OCI-LY3 (cell line): ENCODE data around the gene CACNA1A.

ENCODE experiments used
- H2AFZ ChIP-seq: fragments of 200-600, 300-600 bp; shearing (Covaris generic); 2 replicates; pipeline ENCODE4 v1.6.0; 2014; ENCODE audit warnings: antibody characterized with exemption, low read depth, low read length
- H3K27ac ChIP-seq: fragments of 200-600, 300-600 bp; sonication (generic); 2 replicates; pipeline ENCODE4 v1.5.1; 2014; ENCODE audit warnings: mild to moderate bottlenecking, low read length, moderate library complexity, mixed read lengths
- H3K27me3 ChIP-seq: fragments of 200-600, 300-600 bp; sonication (generic); 2 replicates; pipeline ENCODE4 v1.6.1; 2014; ENCODE audit warnings: low read depth, low read length, mixed read lengths
- H3K36me3 ChIP-seq: fragments of 200-600, 300-600 bp; sonication (generic); replicated peaks from 2 replicates; pipeline ENCODE3; 2014; ENCODE audit warnings: low read depth, low read length, mixed read lengths
- H3K4me1 ChIP-seq: fragments of 300-600, 200-600 bp; sonication (generic); 2 replicates; pipeline ENCODE4 v1.6.1; 2014; ENCODE audit warnings: low read length, mixed read lengths
- H3K4me2 ChIP-seq: fragments of 200-600, 300-600 bp; sonication (generic); 2 replicates; pipeline ENCODE4 v1.6.1; 2014; ENCODE audit warnings: low read length, mixed read lengths
- H3K4me3 ChIP-seq: fragments of 300-600, 200-600 bp; sonication (generic); 2 replicates; pipeline ENCODE4 v1.5.1; 2014; ENCODE audit warnings: antibody characterized with exemption, mild to moderate bottlenecking, low read length, moderate library complexity
- H3K79me2 ChIP-seq: fragments of 300-600, 200-600 bp; shearing (Covaris generic); 2 replicates; pipeline ENCODE4 v1.6.1; 2014; ENCODE audit warnings: mild to moderate bottlenecking, low read length, mixed read lengths
- H3K9ac ChIP-seq: fragments of 300-600, 200-600 bp; shearing (Covaris generic); 2 replicates; pipeline ENCODE4 v1.6.0; 2014; ENCODE audit warnings: mild to moderate bottlenecking, low read length, moderate library complexity
- H3K9me3 ChIP-seq: fragments of 200-600, 300-600 bp; shearing (Covaris generic); 2 replicates; pipeline ENCODE4 v1.6.1; 2014; ENCODE audit warnings: low read length, mixed read lengths; ENCODE audit not compliant: insufficient read depth
- H4K20me1 ChIP-seq: fragments of 200-600, 300-600 bp; sonication (generic); 2 replicates; pipeline ENCODE4 v1.6.1; 2016; ENCODE audit warnings: low read length, mixed read lengths; ENCODE audit not compliant: insufficient read depth
- EZH2phosphoT487 ChIP-seq: fragments of 200-600 bp; shearing (Covaris generic); IDR thresholded peaks from 2 replicates; pipeline ENCODE4 v1.6.1; 2018; ENCODE audit warnings: antibody characterized with exemption, mixed run types, low read depth
- TF ChIP-seq, protein P1 (sequence below): fragments of 200-600, 300-600 bp; sonication (generic); IDR thresholded peaks from 2 replicates; pipeline ENCODE4 v1.5.1; 2014; ENCODE audit warnings: antibody characterized with exemption, low read length, low read depth

CACNA1A gene

DNA sequence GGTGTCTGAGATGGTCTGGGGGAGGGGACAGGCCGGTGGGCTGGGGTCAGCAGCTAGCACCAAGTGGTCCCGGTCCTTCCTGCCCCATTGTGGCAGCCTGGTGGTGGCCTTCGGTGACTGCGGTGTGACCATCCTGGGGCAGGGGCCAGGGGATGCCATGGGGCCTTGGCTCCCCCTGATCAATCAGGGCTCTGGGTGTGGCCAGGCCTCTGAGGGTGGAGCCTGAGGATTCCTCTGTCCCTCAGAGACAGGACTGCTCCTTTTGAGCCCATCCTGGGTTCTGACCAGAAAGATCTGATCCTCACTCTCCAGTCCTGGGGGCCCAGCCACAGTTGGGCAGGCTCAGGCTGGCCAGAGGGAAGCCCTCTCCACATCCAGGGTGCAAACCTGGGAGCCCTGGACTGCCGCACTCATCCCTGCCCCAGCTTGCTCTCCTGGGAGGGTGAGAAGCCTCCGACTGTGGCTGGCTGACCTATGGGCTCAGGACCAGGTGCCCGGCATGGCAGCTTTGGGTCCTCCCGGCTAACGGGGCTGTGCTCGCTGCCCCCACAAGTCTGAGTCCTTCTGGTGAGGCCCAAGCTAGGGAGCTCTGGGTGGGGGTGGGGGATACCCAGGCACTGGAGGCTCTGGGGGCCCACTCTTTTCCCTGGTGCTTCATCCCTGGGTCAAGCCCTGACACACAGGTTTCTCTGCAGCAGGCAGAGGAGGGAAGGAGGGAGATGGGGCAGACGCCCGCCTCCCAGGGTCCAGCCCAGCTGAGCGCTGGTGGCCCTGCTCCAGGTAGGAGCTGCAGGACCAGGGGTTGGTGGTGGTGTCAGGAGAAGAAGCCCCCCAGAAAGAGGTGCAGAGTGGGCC lies 296.6 kb downstream of the CACNA1A start:
- Histone ChIP-seq H3K4me3 (peak overlapping the region; percentile 78), H3K4me1 (peaks cover 42% of the 10 kb centered on the region), H3K9ac (peak overlapping the region; percentile 71), H3K4me2 (peak overlapping the region; percentile 91), H3K79me2 (no peaks in the 10 kb centered on the region), H3K27me3 (peaks cover 31% of the 10 kb centered on the region), H2AFZ (no peak overlapping the region; the same call in 1 of the 2 replicates), H3K9me3 (no peaks in the 10 kb centered on the region), H3K36me3 (no peaks in the 10 kb centered on the region), H3K27ac (peak overlapping the region; percentile 77), H4K20me1 (no peaks in the 10 kb centered on the region)
- no peak for TF ChIP-seq EZH2phosphoT487
- TF ChIP-seq, protein P1, sequence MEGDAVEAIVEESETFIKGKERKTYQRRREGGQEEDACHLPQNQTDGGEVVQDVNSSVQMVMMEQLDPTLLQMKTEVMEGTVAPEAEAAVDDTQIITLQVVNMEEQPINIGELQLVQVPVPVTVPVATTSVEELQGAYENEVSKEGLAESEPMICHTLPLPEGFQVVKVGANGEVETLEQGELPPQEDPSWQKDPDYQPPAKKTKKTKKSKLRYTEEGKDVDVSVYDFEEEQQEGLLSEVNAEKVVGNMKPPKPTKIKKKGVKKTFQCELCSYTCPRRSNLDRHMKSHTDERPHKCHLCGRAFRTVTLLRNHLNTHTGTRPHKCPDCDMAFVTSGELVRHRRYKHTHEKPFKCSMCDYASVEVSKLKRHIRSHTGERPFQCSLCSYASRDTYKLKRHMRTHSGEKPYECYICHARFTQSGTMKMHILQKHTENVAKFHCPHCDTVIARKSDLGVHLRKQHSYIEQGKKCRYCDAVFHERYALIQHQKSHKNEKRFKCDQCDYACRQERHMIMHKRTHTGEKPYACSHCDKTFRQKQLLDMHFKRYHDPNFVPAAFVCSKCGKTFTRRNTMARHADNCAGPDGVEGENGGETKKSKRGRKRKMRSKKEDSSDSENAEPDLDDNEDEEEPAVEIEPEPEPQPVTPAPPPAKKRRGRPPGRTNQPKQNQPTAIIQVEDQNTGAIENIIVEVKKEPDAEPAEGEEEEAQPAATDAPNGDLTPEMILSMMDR: no peak

DNA sequence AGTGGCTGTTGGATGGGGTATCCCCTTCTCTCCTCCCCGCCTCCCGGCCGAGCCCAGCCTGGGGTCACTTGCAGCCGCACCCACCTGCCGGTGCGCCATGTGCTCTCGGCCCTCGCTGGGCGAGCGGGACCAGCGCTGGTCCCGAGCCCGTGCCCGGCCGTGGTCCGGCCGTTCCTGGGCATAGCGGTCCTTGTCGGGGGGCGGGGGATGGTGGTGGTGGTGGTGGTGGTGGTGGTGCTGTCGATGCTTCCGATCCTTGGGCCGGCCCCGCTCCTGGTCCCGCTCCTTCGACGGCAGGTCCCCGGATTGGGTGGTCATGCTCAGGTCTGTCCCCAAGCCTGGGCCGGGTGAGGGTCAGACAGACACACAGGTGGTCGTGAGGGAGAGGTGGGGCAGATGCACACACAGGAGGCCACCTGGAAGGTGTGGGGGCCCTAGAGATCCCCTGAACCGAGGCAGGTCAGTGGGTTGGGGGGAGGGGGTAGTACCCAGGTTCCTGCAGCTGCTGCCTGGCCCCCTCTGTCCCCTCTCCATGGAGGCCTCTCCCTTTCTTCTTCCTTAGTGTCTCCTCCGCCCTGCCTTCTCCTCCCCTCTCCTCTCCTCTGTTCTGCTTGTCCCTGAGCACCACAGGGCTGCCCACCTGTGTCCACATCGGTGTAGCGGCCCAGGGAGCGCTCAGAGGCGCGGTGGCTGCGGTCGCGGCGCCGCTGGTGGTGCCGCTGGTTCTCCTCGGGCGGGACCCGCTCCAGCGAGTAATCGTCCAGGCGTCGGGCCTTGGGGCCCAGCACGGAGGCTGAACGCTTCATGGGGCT lies 297.4 kb downstream of the CACNA1A start:
- peaks cover 42% of the 10 kb centered on the region for H3K4me1 ChIP-seq
- peak overlapping the region; percentile 78 for H3K4me3 ChIP-seq
- peak overlapping the region; percentile 71 for H3K9ac ChIP-seq
- H3K4me2 ChIP-seq: peak overlapping the region; percentile 91
- no peak for TF ChIP-seq EZH2phosphoT487
- TF ChIP-seq, protein P1: no peak
- no peaks in the 10 kb centered on the region for H3K9me3 ChIP-seq
- no peak overlapping the region; the same call in 1 of the 2 replicates for H2AFZ ChIP-seq
- H3K27me3 ChIP-seq: peaks cover 31% of the 10 kb centered on the region
- H3K79me2 ChIP-seq: no peaks in the 10 kb centered on the region
- peak overlapping the region; percentile 77 for H3K27ac ChIP-seq
- H3K36me3 ChIP-seq: no peaks in the 10 kb centered on the region
- H4K20me1 ChIP-seq: no peaks in the 10 kb centered on the region

DNA sequence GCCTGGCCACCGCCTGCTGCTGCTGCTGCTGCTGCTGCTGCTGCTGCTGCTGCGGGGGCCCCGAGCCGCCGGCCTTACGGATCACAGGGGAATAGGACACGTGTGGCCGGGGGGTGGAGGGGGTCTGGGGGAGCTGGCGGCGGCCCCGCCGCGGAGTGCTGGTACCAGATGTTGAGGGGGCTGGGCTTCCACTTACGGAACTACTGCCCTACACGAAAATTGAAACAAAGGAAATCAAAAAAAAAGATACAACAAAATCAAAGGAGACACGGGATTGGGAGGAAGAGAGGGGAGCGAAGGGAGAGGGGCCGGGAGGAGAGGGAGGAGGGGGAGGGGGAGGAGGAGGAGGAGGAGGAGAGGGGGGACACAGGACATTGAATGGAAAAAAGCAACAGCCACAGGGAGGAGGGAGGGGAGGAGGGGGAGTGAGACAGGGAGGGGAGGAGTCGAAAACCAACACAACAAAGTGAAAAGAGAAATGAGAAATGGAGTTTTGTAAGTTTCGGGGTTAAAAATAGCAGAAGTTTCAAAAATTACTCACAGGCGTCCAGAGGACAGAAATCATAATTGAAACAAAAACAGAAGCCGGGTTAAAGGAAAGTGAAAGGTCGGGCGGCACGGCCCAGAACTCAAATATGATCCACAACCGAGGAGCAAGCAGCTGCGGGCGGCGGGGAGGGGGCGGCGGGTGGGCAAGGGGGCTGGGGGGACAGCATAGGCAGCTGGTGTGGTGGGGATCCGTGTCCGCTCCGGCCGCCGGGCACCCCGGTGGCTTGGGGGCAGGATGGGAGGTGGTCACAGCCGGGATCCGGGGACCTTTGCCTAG lies 298.2 kb downstream of the CACNA1A start:
- peak overlapping the region; percentile 71; the same call in 1 of the 2 replicates for H3K9ac ChIP-seq
- peak overlapping the region; percentile 91 for H3K4me2 ChIP-seq
- peak overlapping the region; percentile 78 for H3K4me3 ChIP-seq
- H3K36me3 ChIP-seq: no peaks in the 10 kb centered on the region
- peaks cover 31% of the 10 kb centered on the region for H3K27me3 ChIP-seq
- no peaks in the 10 kb centered on the region for H4K20me1 ChIP-seq
- TF ChIP-seq EZH2phosphoT487: no peak
- TF ChIP-seq, protein P1: no peak
- peaks cover 42% of the 10 kb centered on the region for H3K4me1 ChIP-seq
- peak overlapping the region; percentile 77 for H3K27ac ChIP-seq
- no peaks in the 10 kb centered on the region for H3K9me3 ChIP-seq
- H2AFZ ChIP-seq: no peak overlapping the region; the same call in 1 of the 2 replicates
- H3K79me2 ChIP-seq: no peaks in the 10 kb centered on the region
